ENCODE results near the gene JARID2. TPM values are rescaled to one million over a fixed set of nuclear protein-coding genes. Genes with fewer than 3 reads are reported as not detected.

The JARID2 gene
- total and polyA plus RNA-seq, 2 of the 13 experiments (the other 11 are each of a cell fraction or from before 2014, with no cell fraction given): 7.5 to 10.3 TPM

GRCh38 chr6:15245361-15246216 lies at the start of gene JARID2 (continued):
- TF ChIP-seq ZNF253 (CRISPR knock-in tag; IDR thresholded peaks at IDR 0.05; ENCODE audit: borderline replicate concordance) (no peak), ZSCAN29 (CRISPR knock-in tag; conservative IDR thresholded peaks at IDR 0.05) (no peak), ZNF747 (CRISPR knock-in tag; IDR thresholded peaks at IDR 0.05; ENCODE audit: borderline replicate concordance) (peak; percentile 79), ZSCAN22 (CRISPR knock-in tag; IDR thresholded peaks at IDR 0.05) (no peak), ZNF572 (CRISPR knock-in tag; IDR thresholded peaks at IDR 0.05) (no peak), ZNF713 (CRISPR knock-in tag; IDR thresholded peaks at IDR 0.05) (no peak), PPARG (CRISPR knock-in tag; conservative IDR thresholded peaks at IDR 0.05) (0 out of 2 replicates have a peak, but pooled peaks have one; percentile 4), ZBTB40 (IDR thresholded peaks at IDR 0.05) (no peak), ZBTB40 (CRISPR knock-in tag; IDR thresholded peaks at IDR 0.05) (no peak; the same call in 1 of the 2 replicates), ZNF367 (CRISPR knock-in tag; IDR thresholded peaks at IDR 0.05; ENCODE audit: borderline replicate concordance) (peak; percentile 86), ZNF720 (CRISPR knock-in tag; IDR thresholded peaks at IDR 0.05) (no peak), ZNF3 (CRISPR knock-in tag; IDR thresholded peaks at IDR 0.05) (no peak), NRL (CRISPR knock-in tag; IDR thresholded peaks at IDR 0.05; ENCODE audit: borderline replicate concordance) (0 out of 2 replicates have a peak, but pooled peaks have one; percentile 73), AGO2 (optimal IDR thresholded peaks at IDR 0.05; ENCODE audit: low read depth, low read length) (no peak), ZNF512 (CRISPR knock-in tag; IDR thresholded peaks at IDR 0.05) (no peak), CENPX (CRISPR knock-in tag; IDR thresholded peaks at IDR 0.05) (no peak), ZNF788 (CRISPR knock-in tag; IDR thresholded peaks at IDR 0.05; ENCODE audit: borderline replicate concordance) (peak; percentile 78; the same call in 1 of the 2 replicates), SIN3B (IDR thresholded peaks at IDR 0.05; ENCODE audit: low read length) (no peak)

All from HepG2 (cell line).